Neural progenitor cell (in vitro differentiated cells): Measurements from ENCODE around the gene PGAM5.

Source experiments
- EZH2phosphoT487 ChIP-seq: fragments of 200-600 bp; sonication (generic); IDR thresholded peaks from 2 replicates; pipeline ENCODE4 v1.6.1; 2017; ENCODE audit warnings: antibody characterized with exemption
- TF ChIP-seq, protein P1 (sequence below): fragments of 200-600 bp; sonication (generic); IDR thresholded peaks from 2 replicates; pipeline ENCODE4 v1.5.1; 2017; ENCODE audit warnings: antibody characterized with exemption, mild to moderate bottlenecking

DNA sequence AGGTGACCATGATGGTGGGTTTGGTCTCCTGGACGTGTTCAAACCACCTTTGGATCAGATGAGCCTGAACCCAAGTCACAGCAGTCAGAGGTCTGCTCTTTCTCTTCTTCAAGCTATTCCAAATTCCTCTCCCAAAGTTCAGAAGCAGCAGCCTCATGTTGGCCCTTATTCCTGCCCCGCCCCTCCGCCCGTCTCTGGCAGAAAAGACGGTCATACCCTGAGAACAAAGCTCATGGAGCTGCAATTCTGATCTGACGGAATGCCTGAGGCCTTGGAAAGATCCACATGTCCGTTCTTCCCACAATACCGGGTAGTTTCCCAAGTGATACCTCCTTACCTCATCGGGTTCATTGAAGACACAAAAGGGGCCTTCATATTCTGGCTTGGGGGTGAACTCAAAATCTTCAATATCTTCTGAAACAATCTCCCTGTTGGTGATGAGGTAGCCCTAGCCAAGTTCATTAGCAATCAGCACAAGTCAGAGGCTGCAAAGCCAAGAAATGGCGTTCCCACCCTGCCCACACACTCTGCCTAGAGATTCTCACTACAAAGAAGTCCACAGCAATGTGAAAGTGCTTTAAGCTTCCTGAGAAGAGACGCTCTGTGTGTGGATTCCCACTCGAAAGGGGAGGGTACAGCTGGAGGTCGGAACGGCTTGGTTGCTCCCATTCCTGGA is 34.7 kb upstream of the PGAM5 start:
- TF ChIP-seq, protein P1, sequence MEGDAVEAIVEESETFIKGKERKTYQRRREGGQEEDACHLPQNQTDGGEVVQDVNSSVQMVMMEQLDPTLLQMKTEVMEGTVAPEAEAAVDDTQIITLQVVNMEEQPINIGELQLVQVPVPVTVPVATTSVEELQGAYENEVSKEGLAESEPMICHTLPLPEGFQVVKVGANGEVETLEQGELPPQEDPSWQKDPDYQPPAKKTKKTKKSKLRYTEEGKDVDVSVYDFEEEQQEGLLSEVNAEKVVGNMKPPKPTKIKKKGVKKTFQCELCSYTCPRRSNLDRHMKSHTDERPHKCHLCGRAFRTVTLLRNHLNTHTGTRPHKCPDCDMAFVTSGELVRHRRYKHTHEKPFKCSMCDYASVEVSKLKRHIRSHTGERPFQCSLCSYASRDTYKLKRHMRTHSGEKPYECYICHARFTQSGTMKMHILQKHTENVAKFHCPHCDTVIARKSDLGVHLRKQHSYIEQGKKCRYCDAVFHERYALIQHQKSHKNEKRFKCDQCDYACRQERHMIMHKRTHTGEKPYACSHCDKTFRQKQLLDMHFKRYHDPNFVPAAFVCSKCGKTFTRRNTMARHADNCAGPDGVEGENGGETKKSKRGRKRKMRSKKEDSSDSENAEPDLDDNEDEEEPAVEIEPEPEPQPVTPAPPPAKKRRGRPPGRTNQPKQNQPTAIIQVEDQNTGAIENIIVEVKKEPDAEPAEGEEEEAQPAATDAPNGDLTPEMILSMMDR, result no peak
- TF ChIP-seq EZH2phosphoT487, result no peak
